Dedifferentiated amniotic fluid mesenchymal stem cell (primary cell): ENCODE results near the gene SCUBE2.
A peak's percentile ranks its signal among the peaks of the same experiment; 100 is the strongest.
"Not testable (repeated sequence)": the region's sequence is repeated elsewhere in the genome, so short reads cannot be mapped to it uniquely, and the experiment has no call there.

Experiments
- DNase-seq: peaks from one replicate; pipeline ENCODE4 v3.0.0-alpha.2; 2016; ENCODE audit errors: extremely low spot score

Gene SCUBE2

GRCh38 chr11:9042488-9042887 is 48.9 kb downstream of the SCUBE2 start:
- no peak for DNase-seq

- no peak for DNase-seq
These were observed 49.7 kb downstream of the SCUBE2 start for GRCh38 chr11:9041747-9042146.

GRCh38 chr11:9040410-9040809 is 51.0 kb downstream of the SCUBE2 start:
- no peak for DNase-seq

- DNase-seq, result no peak
These were observed 51.5 kb downstream of the SCUBE2 start for GRCh38 chr11:9039863-9040262.

- no peak for DNase-seq
These were observed 52.2 kb downstream of the SCUBE2 start for GRCh38 chr11:9039198-9039597.

- no peak for DNase-seq
These were observed 52.9 kb downstream of the SCUBE2 start for GRCh38 chr11:9038541-9038940.

- no peak for DNase-seq
These were observed 53.4 kb downstream of the SCUBE2 start for GRCh38 chr11:9037963-9038362.

- no peak for DNase-seq
These were observed 54.2 kb downstream of the SCUBE2 start for GRCh38 chr11:9037046-9037780.

GRCh38 chr11:9030601-9031000 is 60.8 kb downstream of the SCUBE2 start:
- no peak for DNase-seq

- DNase-seq, result no peak
These were observed 62.0 kb downstream of the SCUBE2 start for GRCh38 chr11:9029422-9029821.

- DNase-seq, result no peak
These were observed 62.8 kb downstream of the SCUBE2 start for GRCh38 chr11:9028581-9028980.

GRCh38 chr11:9025101-9025850 is 66.1 kb downstream of the SCUBE2 start:
- DNase-seq, result no peak

- DNase-seq, result no peak
These were observed 68.3 kb downstream of the SCUBE2 start for GRCh38 chr11:9022961-9023680.

- DNase-seq, result no peak
These were observed 70.5 kb downstream of the SCUBE2 start for GRCh38 chr11:9020916-9021315.

GRCh38 chr11:9019861-9020260 is 71.5 kb downstream of the SCUBE2 start:
- no peak for DNase-seq

- no peak for DNase-seq
These were observed 73.6 kb downstream of the SCUBE2 start for GRCh38 chr11:9017773-9018172.

- DNase-seq, result no peak
These were observed 74.3 kb downstream of the SCUBE2 start for GRCh38 chr11:9016916-9017642.

GRCh38 chr11:9015677-9016076 is 75.7 kb downstream of the SCUBE2 start:
- peak; percentile 54 for DNase-seq

GRCh38 chr11:9014826-9015225 is 76.6 kb downstream of the SCUBE2 start:
- DNase-seq, result no peak

GRCh38 chr11:9013373-9013772 is 78.0 kb downstream of the SCUBE2 start:
- no peak for DNase-seq

- DNase-seq, result not testable (repeated sequence)
These were observed 81.9 kb downstream of the SCUBE2 start for GRCh38 chr11:9009538-9009937.

- DNase-seq, result no peak
These were observed 82.7 kb downstream of the SCUBE2 start for GRCh38 chr11:9008661-9009060.
